HG02973 (cell line): ENCODE results near the gene ID3.

Experiments used
- ATAC-seq: cut with Tn5 transposase; IDR thresholded peaks from one replicate; pipeline ENCODE4 v1.9.1; 2021; ENCODE audit warnings: moderate library complexity; ENCODE audit not compliant: unreplicated experiment

Gene ID3

DNA sequence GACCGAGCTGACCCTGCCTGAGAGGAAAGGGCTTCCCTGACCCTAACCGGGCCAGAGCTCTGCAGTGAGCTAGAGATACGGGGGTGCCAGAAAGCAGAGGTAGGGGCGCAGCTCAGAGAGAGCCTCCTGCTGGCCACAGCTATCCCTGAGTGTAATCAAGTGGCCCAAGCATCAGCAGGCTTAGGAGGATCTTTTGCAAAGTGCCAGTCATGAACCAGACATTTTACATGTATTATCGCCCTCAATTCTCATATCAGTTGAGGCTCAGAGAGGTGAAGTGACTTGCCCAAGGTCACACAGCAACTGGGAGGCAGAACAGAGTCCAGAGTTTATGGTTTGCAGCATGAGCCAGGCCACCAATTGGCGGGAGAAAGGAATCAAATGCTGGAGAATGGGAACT, 7.0 kb upstream of the ID3 start:
- no peak for ATAC-seq

GRCh38 chr1:23565776-23566175, 6.5 kb upstream of the ID3 start:
- no peak for ATAC-seq

DNA sequence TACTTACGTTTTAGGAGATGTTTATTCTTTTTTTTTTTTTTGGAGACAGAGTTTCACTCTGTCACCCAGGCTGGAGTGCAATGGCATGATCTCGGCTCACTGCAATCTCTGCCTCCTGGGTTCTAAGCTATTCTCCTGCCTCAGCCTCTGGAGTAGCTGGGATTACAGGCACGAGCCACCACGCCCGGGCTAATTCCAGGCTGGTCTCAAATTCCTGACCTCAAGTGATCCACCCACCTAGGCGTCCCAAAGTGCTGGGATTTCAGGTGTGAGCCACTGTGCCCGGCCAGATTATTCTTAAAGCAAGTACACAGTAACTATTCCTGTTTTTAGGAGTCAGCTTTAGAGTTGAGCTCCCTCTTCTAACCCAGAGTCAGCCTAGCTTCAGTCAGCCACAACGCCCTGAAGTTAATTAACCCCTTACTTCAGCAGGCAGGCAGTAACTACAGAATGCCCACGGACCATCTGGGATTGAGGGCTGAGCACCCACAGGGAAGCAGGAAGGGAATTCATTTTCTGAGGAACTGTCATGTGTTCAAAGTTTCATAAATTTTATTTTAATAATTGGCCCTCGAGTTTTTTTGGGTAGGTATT, 5.3 kb upstream of the ID3 start:
- no peak for ATAC-seq

GRCh38 chr1:23563755-23564374, 4.6 kb upstream of the ID3 start:
- ATAC-seq, result no peak

DNA sequence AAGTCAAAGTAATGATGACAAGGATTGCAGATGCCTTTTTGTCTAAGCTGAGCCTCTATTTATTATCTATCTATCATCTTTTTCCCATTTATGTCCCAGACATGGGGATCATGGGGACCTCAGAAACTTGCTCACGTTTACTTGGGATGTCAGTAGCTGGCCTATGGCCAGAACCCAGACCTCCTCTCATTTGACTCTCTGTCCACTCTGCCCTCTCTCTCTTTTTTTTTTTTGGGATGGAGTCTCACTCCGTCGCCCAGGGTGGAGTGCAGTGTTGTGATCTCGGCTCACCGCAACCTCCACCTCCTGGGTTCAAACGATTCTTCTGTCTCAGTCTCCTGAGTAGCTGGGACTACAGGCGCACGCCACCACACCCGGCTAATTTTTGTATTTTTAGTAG, 3.7 kb upstream of the ID3 start:
- no peak for ATAC-seq

DNA sequence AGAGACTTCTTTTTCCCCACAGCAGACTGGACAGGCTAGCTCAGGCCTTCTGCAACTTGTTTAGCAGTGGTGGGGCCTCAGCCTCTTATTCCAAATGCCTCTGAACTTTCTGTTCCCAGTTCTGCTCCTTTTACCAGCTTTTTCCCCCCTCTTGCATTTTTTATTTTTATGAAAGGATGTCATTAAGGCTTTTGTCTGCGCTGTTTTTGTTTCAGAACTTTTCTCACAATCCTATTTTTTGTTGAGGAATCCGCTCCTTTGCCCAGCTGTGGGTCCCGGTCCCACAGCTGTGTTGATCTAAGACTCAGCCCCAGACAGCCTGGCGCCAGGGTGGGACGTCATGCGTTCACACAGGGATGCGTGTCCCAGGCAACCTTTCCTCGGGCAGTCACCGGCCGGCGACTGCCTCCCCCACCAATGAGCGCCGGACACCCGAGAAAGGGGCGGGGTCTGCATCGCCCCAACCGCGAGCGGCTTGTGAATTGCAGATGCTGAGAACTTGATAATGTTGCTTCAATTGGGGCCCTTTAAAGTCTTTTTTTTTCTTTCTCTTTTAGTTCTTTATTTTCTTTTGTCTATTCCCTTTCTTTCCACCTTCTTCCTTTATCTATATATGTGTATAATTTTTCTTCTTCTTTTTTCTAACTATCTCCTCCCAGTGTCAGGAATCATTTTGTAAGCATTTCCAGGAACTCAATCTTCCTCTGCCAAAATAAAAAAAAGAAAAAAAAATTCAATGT, 3.0 kb upstream of the ID3 start:
- no peak for ATAC-seq

- no peak for ATAC-seq
Measured at GRCh38 chr1:23561813-23562100, 2.5 kb upstream of the ID3 start.

DNA sequence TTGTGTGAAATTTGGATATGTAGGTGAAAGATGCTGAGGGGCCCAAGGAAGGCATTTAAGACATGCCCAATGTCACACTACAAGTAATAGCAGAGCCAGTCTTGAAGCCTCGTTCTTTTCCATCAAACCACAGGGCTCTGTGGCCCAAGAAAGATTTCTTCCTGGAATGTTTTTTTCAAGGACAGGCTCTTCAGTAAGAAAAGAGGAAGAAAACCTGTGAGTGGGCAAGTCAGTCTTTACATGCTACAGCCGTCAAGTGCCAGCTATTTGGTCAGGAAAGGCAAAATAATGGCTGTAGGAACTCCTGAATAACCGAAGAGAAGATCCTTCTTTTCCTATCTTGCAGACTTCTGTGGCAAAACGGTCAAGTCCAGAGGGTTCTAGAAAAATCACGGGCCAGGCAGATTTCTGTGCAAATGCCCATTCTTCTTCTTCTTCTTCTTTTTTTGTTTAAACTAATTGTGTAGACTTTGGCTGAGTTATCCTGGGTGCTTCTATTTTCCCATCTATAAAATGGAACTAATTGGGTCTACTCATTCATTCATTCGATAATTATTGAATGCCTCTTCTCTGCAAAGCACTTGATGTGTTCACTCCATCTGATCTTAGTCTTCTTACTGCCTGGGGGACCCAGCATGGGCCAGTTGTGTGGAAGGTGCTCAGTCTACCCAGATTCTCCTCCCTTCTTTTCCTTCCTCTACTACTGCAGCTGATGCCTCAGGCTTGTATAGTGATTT, 1.9 kb upstream of the ID3 start:
- no peak for ATAC-seq

GRCh38 chr1:23559985-23560741, 862 bp upstream of the ID3 start:
- no peak for ATAC-seq

GRCh38 chr1:23558872-23559135, 497 bp downstream of the ID3 start:
- no peak for ATAC-seq

- no peak for ATAC-seq
Measured at GRCh38 chr1:23558140-23558871, 995 bp downstream of the ID3 start.

GRCh38 chr1:23557471-23558124, 1.7 kb downstream of the ID3 start:
- no peak for ATAC-seq

DNA sequence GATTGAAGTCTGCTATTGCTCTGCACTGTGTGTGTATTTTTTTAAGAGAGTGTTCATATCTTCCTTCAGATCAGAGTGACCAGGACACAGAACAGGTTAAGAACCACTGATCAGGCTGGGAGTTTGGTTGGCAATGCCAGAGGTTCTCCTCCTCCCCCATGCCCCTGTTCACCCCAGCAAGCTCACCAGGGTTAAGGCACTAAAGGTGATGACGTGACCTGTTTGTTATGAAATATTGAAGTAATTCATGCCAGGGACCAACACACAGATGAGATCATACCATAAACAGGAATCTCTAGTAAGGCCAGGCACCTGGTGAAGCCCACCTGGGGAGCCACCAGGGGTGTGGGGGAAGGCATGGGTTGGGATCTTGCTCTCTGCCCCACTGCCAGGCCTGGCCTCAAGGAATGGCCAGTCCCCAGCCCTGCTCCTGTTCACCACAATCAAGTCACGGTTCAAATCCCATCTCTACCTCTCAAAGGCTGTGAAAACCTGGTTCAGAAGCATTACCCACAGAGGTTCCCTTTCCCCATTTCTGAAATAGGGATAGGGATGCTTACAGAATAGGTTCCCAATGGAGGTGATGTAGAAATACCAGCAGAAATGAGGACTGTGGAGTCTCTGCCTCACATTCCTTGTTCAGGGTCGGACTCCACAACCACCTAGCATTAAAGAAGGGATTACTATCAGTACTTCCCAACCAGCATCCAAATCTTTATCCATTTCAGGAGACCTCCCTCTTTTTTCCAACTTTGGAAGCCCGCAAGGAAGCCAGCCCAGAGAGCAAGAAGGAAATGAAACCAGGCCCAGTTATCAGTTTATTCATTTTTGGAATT, 2.4 kb downstream of the ID3 start:
- no peak for ATAC-seq

- ATAC-seq, result no peak
Measured at GRCh38 chr1:23555986-23556634, 3.2 kb downstream of the ID3 start.

DNA sequence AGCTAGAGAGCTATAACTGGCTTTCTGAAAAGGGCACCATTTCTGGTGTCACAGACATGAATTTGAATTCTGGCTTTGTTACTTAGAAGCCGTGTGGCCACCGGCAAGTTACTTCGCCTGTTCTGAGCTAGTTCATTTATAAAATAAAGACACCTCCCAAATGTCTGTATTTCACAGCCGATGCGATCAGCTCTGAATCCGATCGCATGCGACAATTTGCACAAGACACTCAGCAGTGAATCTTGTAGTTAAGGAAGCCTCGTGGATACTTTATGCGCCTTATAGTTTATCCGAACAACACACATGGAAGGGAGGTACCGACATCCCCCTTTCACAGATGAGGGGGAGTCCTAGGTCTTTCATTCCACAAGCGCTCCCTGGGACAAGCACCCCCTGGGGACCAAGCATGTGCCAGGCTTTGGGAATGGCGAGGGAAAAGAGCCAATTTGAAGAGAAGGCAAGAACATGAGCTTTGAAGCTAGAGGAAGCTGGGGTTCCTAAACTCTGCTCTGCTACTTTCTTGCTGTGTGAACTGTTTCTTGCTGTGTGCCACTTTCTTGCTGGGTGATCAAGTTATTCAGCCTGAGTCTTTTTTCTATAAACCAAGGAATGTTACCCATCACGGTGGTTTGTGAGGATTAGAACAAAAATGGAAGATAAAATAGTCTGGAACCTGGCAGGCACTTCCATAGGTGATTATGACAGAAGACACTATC, 3.9 kb downstream of the ID3 start:
- ATAC-seq, result no peak

- ATAC-seq, result peak; percentile 45
Measured at GRCh38 chr1:23554481-23555269, 4.6 kb downstream of the ID3 start.

GRCh38 chr1:23554127-23554480, 5.2 kb downstream of the ID3 start:
- no peak for ATAC-seq
